T-cell (primary cell): ENCODE measurements around the gene MARVELD2. TPM values are rescaled to one million over a fixed set of nuclear protein-coding genes. Genes with fewer than 3 reads are reported as not detected.
"Not testable (repeated sequence)": the region's sequence is repeated elsewhere in the genome, so short reads cannot be mapped to it uniquely, and the experiment has no call there.

Experiments
- ATAC-seq, 4 experiments: fragments of 200-7000 bp in 3 of 4; fragments of 150-1000 bp in 1 of 4; cut with Tn5 transposase; replicated peaks in 1 of 4; 1 replicate in 3 of 4; 2 replicates in 1 of 4; pipeline ENCODE4 v1.10.0; 2021; ENCODE audit warnings: moderate library complexity in 3 of 4, mild to moderate bottlenecking in 2 of 4, moderate number of reproducible peaks in 1 of 4
- CTCF ChIA-PET, 2 donors: fragments of 300-600 bp; sonication (Branson Sonifier 250); formaldehyde crosslinking; loops; one replicate each; lab custom pipeline; 2022; ENCODE audit warnings: antibody characterized with exemption in 2 of 2; lab: Charles Lee
- POLR2A ChIA-PET, 2 donors: fragments of 300-600 bp; sonication (Branson Sonifier 250); formaldehyde crosslinking; loops; one replicate each; lab custom pipeline; 2022; ENCODE audit warnings: antibody characterized with exemption in 2 of 2; lab: Charles Lee
- DNase-seq, 35 experiments: peaks; one replicate each; pipeline versions ENCODE4 v3.0.0 to v3.0.0-alpha.2; 2013 to 2023
- H3K27ac ChIP-seq: one replicate; pipeline ENCODE4 v1.5.1; 2013; ENCODE audit warnings: low read length
- H3K27me3 ChIP-seq, 2 experiments: replicated peaks in 1 of 2; 1 replicate in 1 of 2; 2 replicates in 1 of 2; pipeline versions ENCODE4 v1.6.1 to v1.7.0; 2013; ENCODE audit warnings: low read length in 1 of 2, mixed read lengths in 1 of 2; ENCODE audit not compliant: control insufficient read depth in 2 of 2, insufficient read depth in 2 of 2; ENCODE audit errors: extremely low read depth in 1 of 2
- H3K36me3 ChIP-seq, 2 donors: 1 replicate in 1 of 2; 2 replicates in 1 of 2; pipeline versions ENCODE4 v1.6.1 to v1.7.0; 2013; ENCODE audit warnings: low read length in 1 of 2; ENCODE audit not compliant: control insufficient read depth in 2 of 2, insufficient read depth in 1 of 2; ENCODE audit errors: extremely low read depth in 1 of 2
- H3K4me1 ChIP-seq, 2 experiments: 1 replicate in 1 of 2; 2 replicates in 1 of 2; pipeline versions ENCODE4 v1.6.1 to v1.7.0; 2013; ENCODE audit warnings: low read length in 2 of 2, mixed read lengths in 1 of 2; ENCODE audit not compliant: insufficient read depth in 2 of 2, control insufficient read depth in 1 of 2; ENCODE audit errors: extremely low read depth in 1 of 2
- H3K4me3 ChIP-seq, 2 donors: 1 replicate in 1 of 2; 2 replicates in 1 of 2; pipeline versions ENCODE4 v1.5.1 to v1.7.0; 2013; ENCODE audit warnings: mild to moderate bottlenecking in 2 of 2, low read length in 1 of 2, moderate library complexity in 1 of 2; ENCODE audit not compliant: control insufficient read depth in 1 of 2; ENCODE audit errors: extremely low read depth in 1 of 2
- H3K9me3 ChIP-seq: 2 replicates; pipeline ENCODE4 v1.7.0; 2013
- H3K27ac Mint-ChIP-seq, 2 donors: one replicate each; pipeline ENCODE4 v1.8.0; 2020 to 2021; ENCODE audit warnings: mild to moderate bottlenecking in 2 of 2, mixed read lengths in 2 of 2
- H3K27me3 Mint-ChIP-seq, 2 donors: one replicate each; pipeline ENCODE4 v1.8.0; 2021 to 2022; ENCODE audit warnings: mixed read lengths in 2 of 2
- H3K36me3 Mint-ChIP-seq: one replicate; pipeline ENCODE4 v1.8.0; 2021; ENCODE audit warnings: mixed read lengths
- H3K4me1 Mint-ChIP-seq, 3 donors: one replicate each; pipeline ENCODE4 v1.8.0; 2020 to 2022; ENCODE audit warnings: mixed read lengths in 3 of 3, mild to moderate bottlenecking in 1 of 3
- H3K4me3 Mint-ChIP-seq, 3 donors: one replicate each; pipeline ENCODE4 v1.8.0; 2020 to 2022; ENCODE audit warnings: mild to moderate bottlenecking in 3 of 3, mixed read lengths in 3 of 3, moderate library complexity in 3 of 3
- H3K9me3 Mint-ChIP-seq, 3 donors: one replicate each; pipeline ENCODE4 v1.8.0; 2020 to 2022; ENCODE audit warnings: mixed read lengths in 3 of 3
- WGBS: methylation state at CpG from one replicate; pipeline ENCODE4 v1.1.5; 2013; ENCODE audit warnings: missing lambda C conversion rate; ENCODE audit not compliant: insufficient coverage; 5-methylcytosine and 5-hydroxymethylcytosine counted together
- total RNA-seq, 35 experiments: library from RNA in 6 of 35; stranded (reverse) in 6 of 35; fragments of 120-200 nt in 1 of 35; gene quantifications; one replicate each; pipeline versions ENCODE4 v1.2.1 to v1.2.4 and lab custom pipeline; 2013 to 2026

The MARVELD2 gene
- total RNA-seq, 5 donors from 2014 or later (not counting 1 experiment from before 2014, with no cell fraction given): 0.43 to 1.2 (median 0.75) TPM

DNA sequence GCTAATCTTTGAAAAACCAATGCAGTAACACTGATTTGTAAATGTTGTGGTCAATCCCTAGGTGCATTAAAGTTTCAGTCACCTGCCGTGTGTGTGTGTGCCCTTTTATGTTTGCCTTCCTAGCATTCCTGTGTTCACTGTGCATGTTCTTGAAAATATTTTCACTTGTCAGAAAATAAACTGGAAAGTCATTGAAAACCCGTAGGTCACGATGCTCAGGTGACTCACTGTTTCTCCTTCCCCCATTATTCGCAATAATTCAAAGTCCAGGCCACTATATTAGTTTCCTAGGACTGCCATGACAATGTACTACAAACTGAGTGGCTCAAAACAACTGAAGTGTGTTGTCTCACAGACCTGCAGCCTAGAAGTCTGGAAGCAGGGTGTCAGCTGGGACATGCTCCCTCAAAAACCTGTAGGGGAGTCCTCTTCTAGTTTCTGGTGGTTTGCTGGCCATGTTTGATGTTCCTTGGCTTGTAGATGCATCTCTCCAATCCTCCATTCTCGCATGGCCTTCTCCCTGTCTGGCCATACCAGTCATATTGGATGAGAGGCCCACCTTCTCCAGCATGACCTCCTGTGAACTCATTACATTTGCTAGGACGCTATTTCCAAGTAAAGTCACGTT lies 29.3 kb downstream of the MARVELD2 start:
- Histone ChIP-seq H3K27me3 (no peaks in the 10 kb centered on the region), H3K36me3 (no peaks in the 10 kb centered on the region), H3K4me1 (no peaks in the 10 kb centered on the region), H3K4me3 (no peak overlapping the region), H3K9me3 (no peaks in the 10 kb centered on the region), H3K27ac (no peak overlapping the region)
- no peaks in the 10 kb centered on the region for H3K36me3 Mint-ChIP-seq
- H3K27me3 Mint-ChIP-seq: no peaks in the 10 kb centered on the region
- H3K4me1 Mint-ChIP-seq: no peaks in the 10 kb centered on the region
- ChIA-PET CTCF (interaction anchor here in 1 of 2 donors (0.6 kb wide), 1 partner anchor 36 kb away, joined by 4 read pairs; no protein-coding TSS in a partner anchor), POLR2A (no interaction called here)
- DNase-seq (no peak), ATAC-seq (no peak)
- H3K27ac Mint-ChIP-seq: no peak overlapping the region
- H3K9me3 Mint-ChIP-seq: no peaks in the 10 kb centered on the region
- H3K4me3 Mint-ChIP-seq: no peak overlapping the region
- WGBS: 84% methylated on average over 4 of the region's 7 CpGs

DNA sequence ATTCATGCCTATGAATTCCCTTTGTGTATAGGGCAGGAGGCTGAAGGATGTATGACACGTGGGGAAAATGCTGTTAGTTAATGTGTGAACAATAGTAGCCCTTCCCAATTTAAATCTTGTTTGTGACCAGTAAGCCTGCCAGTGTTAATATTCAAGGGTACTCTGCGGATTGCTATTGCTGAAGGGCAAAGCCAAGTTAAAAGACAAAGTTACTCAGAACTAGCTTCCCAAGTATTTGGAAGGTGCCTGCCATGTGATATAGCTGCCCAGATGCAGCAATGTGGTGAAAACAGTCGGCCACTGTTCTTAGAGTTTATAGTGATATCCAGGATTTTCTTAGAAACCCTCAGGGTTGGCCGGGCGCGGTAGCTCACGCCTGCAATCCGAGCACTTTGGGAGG lies 34.6 kb downstream of the MARVELD2 start:
- 98% methylated on average over 7 of the region's 8 CpGs for WGBS
- DNase-seq: no peak
- no peak overlapping the region for H3K4me3 ChIP-seq
- no peaks in the 10 kb centered on the region for H3K4me1 ChIP-seq
- H3K27me3 ChIP-seq: peaks cover 0 to 9% of the 10 kb centered on the region in 2 experiments
- H3K27ac ChIP-seq: no peak overlapping the region
- ChIA-PET POLR2A (no interaction called here), CTCF (no interaction called here)
- Mint-ChIP-seq H3K27me3 (no peaks in the 10 kb centered on the region), H3K4me1 (peaks cover 0 to under 1% (median 0%) of the 10 kb centered on the region in 3 donors), H3K9me3 (no peaks in the 10 kb centered on the region), H3K27ac (no peak overlapping the region), H3K36me3 (no peaks in the 10 kb centered on the region), H3K4me3 (no peak overlapping the region)
- ATAC-seq: no peak
- no peaks in the 10 kb centered on the region for H3K36me3 ChIP-seq
- no peaks in the 10 kb centered on the region for H3K9me3 ChIP-seq

DNA sequence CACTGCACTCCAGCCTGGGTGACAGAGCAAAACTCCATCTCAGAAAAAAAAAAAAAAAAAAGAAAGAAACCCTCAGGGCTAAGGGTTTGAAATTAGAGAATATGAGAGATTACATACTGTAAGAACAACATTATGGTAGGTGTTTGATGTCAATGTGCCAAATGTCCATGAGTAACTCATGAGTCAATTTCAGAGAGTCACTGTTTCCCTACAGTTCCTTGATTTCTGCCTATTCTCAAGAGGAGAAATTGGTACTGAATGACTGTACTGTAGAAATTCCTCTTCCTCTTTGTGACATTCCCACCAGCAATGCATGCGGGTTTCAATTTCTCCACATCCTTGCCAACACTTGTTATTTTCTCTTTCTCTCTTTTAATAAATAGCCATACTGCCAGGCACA lies 35.2 kb downstream of the MARVELD2 start:
- Mint-ChIP-seq H3K27me3 (no peaks in the 10 kb centered on the region), H3K9me3 (no peaks in the 10 kb centered on the region), H3K4me3 (no peak overlapping the region), H3K27ac (no peak overlapping the region), H3K4me1 (peaks cover 0 to 4% (median 0%) of the 10 kb centered on the region in 3 donors), H3K36me3 (no peaks in the 10 kb centered on the region)
- POLR2A ChIA-PET: no interaction called here
- H3K36me3 ChIP-seq: no peaks in the 10 kb centered on the region
- H3K9me3 ChIP-seq: no peaks in the 10 kb centered on the region
- no peak overlapping the region for H3K27ac ChIP-seq
- ATAC-seq (no peak), DNase-seq (no peak)
- H3K27me3 ChIP-seq: peaks cover 0 to 9% of the 10 kb centered on the region in 2 experiments
- no peaks in the 10 kb centered on the region for H3K4me1 ChIP-seq
- CTCF ChIA-PET: no interaction called here
- no peak overlapping the region for H3K4me3 ChIP-seq
- no CpG with 5 or more reads among the region's 1 CpG for WGBS

DNA sequence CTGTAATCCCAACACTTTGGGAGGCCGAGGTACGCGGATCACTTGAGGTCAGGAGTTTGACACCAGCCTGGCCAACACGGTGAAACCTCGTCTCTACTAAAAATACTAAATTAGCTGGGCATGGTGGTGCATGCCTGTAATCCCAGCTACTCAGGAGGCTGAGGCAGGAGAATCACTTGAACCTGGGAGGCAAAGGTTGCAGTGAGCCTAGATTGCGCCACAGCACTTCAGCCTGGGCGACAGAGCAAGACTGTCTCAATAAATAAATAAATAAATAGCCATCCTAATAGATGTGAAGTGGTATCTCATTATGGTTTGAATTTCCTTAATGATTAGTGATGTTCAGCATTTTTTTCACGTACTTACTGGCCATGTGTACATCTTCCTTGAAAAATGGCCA lies 35.6 kb downstream of the MARVELD2 start:
- POLR2A ChIA-PET, H3K27me3 ChIP-seq, H3K9me3 ChIP-seq, DNase-seq, H3K27ac ChIP-seq, H3K4me1 ChIP-seq, ATAC-seq, H3K27me3 Mint-ChIP-seq, CTCF ChIA-PET, H3K36me3 Mint-ChIP-seq, H3K36me3 ChIP-seq, H3K4me3 ChIP-seq, H3K4me1 Mint-ChIP-seq, H3K9me3 Mint-ChIP-seq, H3K27ac Mint-ChIP-seq, H3K4me3 Mint-ChIP-seq: not testable (repeated sequence)
- WGBS: 94% methylated on average over 3 of the region's 8 CpGs

DNA sequence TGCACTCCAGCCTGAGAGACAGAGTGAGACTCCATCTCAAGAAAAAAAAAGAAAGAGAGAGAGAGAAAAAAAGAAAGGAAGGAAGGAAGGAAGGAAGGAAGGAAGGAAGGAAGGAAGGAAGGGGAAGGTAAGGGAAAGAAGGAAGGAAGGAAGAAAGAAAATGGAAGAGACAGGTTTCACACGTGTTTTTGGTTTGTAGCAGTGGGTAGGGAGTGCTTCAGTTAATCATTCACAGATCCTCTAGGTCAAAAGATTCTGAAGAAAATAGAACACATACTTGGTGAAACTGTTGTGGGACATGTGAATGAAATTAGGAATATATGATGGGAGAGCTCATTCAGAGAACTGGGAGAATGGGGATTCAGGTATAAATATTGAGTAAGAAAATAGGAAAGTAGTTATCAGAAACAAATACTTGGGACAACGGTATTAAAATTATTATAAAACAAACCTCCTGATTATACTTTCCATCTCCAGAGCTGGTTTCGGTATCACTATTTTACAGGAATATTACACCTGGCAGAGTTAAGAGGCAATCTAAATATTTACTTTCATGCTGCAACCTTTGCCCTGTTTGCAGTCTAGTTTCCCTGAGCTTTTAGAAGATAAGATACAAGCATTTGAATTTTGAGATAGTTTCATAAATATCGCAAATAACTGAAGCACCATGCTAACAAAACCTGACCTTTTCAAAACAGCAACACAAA lies 37.2 kb downstream of the MARVELD2 start:
- ChIA-PET POLR2A (no interaction called here), CTCF (interaction anchor here in 1 of 2 donors (0.5 kb wide), 1 partner anchor 164 kb away, joined by 3 read pairs; no protein-coding TSS in a partner anchor)
- Mint-ChIP-seq H3K4me3 (no peak overlapping the region), H3K27me3 (peaks cover 0 to 3% of the 10 kb centered on the region in 2 donors), H3K4me1 (peaks cover 0 to 4% (median 0%) of the 10 kb centered on the region in 3 donors), H3K9me3 (no peaks in the 10 kb centered on the region), H3K36me3 (no peaks in the 10 kb centered on the region), H3K27ac (no peak overlapping the region)
- ATAC-seq (no peak), DNase-seq (no peak)
- Histone ChIP-seq H3K27me3 (peaks cover 0 to 9% of the 10 kb centered on the region in 2 experiments), H3K27ac (no peak overlapping the region), H3K4me1 (no peaks in the 10 kb centered on the region), H3K36me3 (no peaks in the 10 kb centered on the region), H3K4me3 (no peak overlapping the region), H3K9me3 (no peaks in the 10 kb centered on the region)
- WGBS: 50% methylated on average over 1 of the region's 4 CpGs

DNA sequence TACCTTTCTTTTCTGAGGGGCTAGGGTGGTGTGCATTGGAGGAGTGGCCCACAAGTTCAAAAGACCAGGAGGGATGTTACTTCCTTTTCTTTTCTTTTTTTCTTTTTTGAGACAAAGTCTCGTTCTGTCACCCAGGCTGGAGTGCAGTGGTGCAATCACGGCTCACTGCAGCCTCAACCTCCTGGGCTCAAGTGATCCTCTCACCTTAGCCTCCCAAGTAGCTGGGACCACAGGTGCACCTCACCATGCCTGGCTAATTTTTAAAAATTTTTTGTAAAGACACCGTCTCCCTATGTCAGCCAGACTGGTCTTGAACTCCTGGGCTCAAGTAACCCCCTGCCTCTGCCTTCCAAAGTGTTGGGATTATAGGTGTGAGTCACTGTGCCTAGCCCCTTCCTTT lies 38.6 kb downstream of the MARVELD2 start:
- H3K36me3 Mint-ChIP-seq, H3K4me3 ChIP-seq, H3K9me3 Mint-ChIP-seq, H3K27ac ChIP-seq, H3K36me3 ChIP-seq, H3K4me1 Mint-ChIP-seq, H3K4me3 Mint-ChIP-seq, ATAC-seq, H3K27ac Mint-ChIP-seq, H3K27me3 Mint-ChIP-seq, DNase-seq, H3K9me3 ChIP-seq, H3K4me1 ChIP-seq: not testable (repeated sequence)
- POLR2A ChIA-PET: interaction anchor here in 1 of 2 donors (0.6 kb wide), 1 partner anchor 14 kb away, joined by 3 read pairs; no protein-coding TSS in a partner anchor
- CTCF ChIA-PET: interaction anchor here in 1 of 2 donors (0.6 kb wide), 1 partner anchor 13 kb away, joined by 3 read pairs; no protein-coding TSS in a partner anchor
- no CpG with 5 or more reads among the region's 3 CpGs for WGBS
- H3K27me3 ChIP-seq: peaks cover 0 to 12% of the 10 kb centered on the region in 2 experiments
